SK-N-SH treated with all-trans-retinoic acid at 6 μM for 48 hours (cell line): Measurements from ENCODE around the gene STAC3.

Experiments
- CREB5 ChIP-seq: fragments of 250-450 bp; sonication (Bioruptor Pico); IDR thresholded peaks from 2 replicates; pipeline ENCODE4 v1.5.1; 2020; ENCODE audit warnings: low read depth, mild to moderate bottlenecking, moderate library complexity
- ESRRG ChIP-seq: fragments of 250-450 bp; sonication (Bioruptor Pico); IDR thresholded peaks from 2 replicates; pipeline ENCODE4 v1.6.1; 2021; ENCODE audit warnings: mild to moderate bottlenecking
- OSR1 ChIP-seq: fragments of 250-450 bp; sonication (Bioruptor Pico); IDR thresholded peaks from 2 replicates; pipeline ENCODE4 v1.8.0; 2022; ENCODE audit warnings: moderate library complexity, mild to moderate bottlenecking, inconsistent platforms
- PPARA ChIP-seq: fragments of 250-450 bp; sonication (Bioruptor Pico); IDR thresholded peaks from 2 replicates; pipeline ENCODE4 v1.5.0; 2020; ENCODE audit warnings: mild to moderate bottlenecking, borderline replicate concordance
- TOX ChIP-seq: fragments of 250-450 bp; sonication (Bioruptor Pico); IDR thresholded peaks from 2 replicates; pipeline ENCODE4 v1.8.0; 2021; ENCODE audit warnings: mild to moderate bottlenecking, moderate library complexity, borderline replicate concordance
- ZC3H10 ChIP-seq: fragments of 250-450 bp; sonication (Bioruptor Pico); IDR thresholded peaks from 2 replicates; pipeline ENCODE4 v1.5.1; 2021; ENCODE audit warnings: mild to moderate bottlenecking, moderate library complexity
- ZFP30 ChIP-seq: fragments of 450-650 bp; formaldehyde crosslinking; IDR thresholded peaks from 2 replicates; pipeline ENCODE4 v1.5.0; 2022; ENCODE audit warnings: mild to moderate bottlenecking, moderate library complexity
- ZNF565 ChIP-seq: fragments of 450-650 bp; formaldehyde crosslinking; conservative IDR thresholded peaks from 2 replicates; pipeline ENCODE4 v1.5.0; 2020; ENCODE audit warnings: low read depth, mild to moderate bottlenecking, moderate library complexity

GRCh38 chr12:57224973-57225679, 25.9 kb downstream of the STAC3 start:
- TF ChIP-seq ZFP30 (CRISPR knock-in tag), result no peak
- no peak for TF ChIP-seq TOX
- no peak for TF ChIP-seq PPARA (CRISPR knock-in tag)
- TF ChIP-seq ZC3H10, result no peak
- no peak for TF ChIP-seq CREB5 (CRISPR knock-in tag)
- no peak for TF ChIP-seq OSR1 (CRISPR knock-in tag)
- no peak for TF ChIP-seq ESRRG (CRISPR knock-in tag)
- TF ChIP-seq ZNF565 (CRISPR knock-in tag), result no peak
